Fibroblast of villous mesenchyme (primary cell): ENCODE results near the gene CLDN9. TPM values are rescaled to one million over a fixed set of nuclear protein-coding genes. Genes with fewer than 3 reads are reported as not detected.

Source experiments
- DNase-seq: peaks from one replicate; pipeline ENCODE4 v3.0.0-alpha.2; 2010; ENCODE audit warnings: low read depth
- H3K4me3 ChIP-seq: 2 replicates; pipeline ENCODE4 v1.5.1; 2011; ENCODE audit warnings: low read depth, mild to moderate bottlenecking, low read length
- total RNA-seq: library from RNA; depleted of rRNA; stranded (reverse); fragments of >200 nt; gene quantifications from 2 replicates; pipeline ENCODE4 v1.2.3, GENCODE V29; 2012
- TF ChIP-seq, protein P1 (sequence below): IDR thresholded peaks from 2 replicates; pipeline ENCODE4 v1.5.1; 2012; ENCODE audit warnings: low read depth, mild to moderate bottlenecking, low read length; ENCODE audit not compliant: insufficient read depth

The CLDN9 gene
- total RNA-seq, 1 donor = not detected

DNA sequence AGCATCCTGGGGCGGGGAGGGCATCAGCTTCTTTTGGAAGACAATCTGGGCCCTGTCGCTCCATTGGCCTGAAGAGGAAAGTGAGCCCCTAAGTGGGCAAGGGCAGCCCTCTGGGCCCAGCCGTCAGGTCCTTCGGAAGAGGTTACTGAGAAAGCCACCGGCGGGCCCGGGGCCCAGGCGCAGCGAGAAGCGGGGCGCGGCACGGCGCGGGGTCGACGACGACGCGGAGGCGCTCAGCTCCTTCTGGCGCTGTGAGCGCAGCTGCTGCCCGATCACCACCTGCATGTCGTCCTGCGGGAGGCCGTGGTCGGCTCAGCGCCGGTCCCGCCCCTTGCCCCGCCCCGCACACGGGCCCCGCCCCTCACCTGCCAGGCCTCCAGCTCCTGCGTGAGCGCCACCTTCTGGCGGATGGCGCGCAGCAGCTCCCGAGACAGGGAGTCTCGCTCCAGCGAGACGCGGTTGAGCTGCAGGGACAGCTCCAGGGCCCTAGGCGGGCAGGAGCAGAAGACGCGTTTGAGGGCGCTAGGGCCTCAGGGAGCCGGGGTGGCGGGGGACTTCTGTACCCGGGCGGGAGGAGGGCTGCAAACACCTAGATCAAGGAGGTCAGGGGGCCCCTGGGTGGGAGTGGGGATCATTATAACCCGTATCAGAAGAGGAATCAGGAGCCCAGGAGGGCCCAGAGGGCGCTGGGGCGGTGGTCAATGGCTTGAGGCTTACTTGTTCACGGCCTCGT, 15.4 kb downstream of the CLDN9 start:
- peak; percentile 64 for DNase-seq
- H3K4me3 ChIP-seq = no peak overlapping the region
- TF ChIP-seq, protein P1, sequence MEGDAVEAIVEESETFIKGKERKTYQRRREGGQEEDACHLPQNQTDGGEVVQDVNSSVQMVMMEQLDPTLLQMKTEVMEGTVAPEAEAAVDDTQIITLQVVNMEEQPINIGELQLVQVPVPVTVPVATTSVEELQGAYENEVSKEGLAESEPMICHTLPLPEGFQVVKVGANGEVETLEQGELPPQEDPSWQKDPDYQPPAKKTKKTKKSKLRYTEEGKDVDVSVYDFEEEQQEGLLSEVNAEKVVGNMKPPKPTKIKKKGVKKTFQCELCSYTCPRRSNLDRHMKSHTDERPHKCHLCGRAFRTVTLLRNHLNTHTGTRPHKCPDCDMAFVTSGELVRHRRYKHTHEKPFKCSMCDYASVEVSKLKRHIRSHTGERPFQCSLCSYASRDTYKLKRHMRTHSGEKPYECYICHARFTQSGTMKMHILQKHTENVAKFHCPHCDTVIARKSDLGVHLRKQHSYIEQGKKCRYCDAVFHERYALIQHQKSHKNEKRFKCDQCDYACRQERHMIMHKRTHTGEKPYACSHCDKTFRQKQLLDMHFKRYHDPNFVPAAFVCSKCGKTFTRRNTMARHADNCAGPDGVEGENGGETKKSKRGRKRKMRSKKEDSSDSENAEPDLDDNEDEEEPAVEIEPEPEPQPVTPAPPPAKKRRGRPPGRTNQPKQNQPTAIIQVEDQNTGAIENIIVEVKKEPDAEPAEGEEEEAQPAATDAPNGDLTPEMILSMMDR = peak; percentile 58

DNA sequence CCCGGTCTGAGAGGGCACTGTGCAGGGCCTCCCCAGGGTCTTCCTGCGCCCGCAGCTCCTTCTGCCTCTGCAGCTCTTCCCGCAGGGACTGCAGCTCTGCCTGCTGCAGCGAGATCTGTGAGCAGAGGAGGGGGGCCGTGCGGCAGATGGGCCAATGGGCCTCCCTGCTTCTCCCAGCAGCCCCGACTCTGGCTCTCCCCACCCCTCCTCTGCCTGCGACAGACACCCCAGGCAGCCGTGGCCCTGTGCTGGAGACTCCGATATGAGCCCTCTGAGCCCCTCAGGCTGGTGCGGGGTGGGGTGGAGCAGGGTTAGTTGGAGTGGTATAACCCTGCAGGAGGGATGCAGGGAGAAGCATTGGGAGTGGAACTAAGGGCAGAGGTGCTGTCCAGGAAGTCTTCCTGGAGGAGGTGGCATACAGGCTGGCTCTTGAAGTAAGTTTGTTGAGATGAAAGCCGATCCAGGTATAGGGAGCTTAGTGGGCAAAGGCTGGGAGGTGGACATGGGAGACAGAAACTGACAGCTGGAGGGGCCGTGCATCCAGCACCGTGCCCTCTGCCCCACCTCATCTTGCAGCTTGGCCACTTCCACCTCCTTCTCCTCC, 16.1 kb downstream of the CLDN9 start:
- TF ChIP-seq, protein P1 = no peak
- DNase-seq = no peak
- H3K4me3 ChIP-seq = no peak overlapping the region

GRCh38 chr16:3029491-3030221, 16.9 kb downstream of the CLDN9 start:
- TF ChIP-seq, protein P1 = no peak
- DNase-seq = peak; percentile 32
- H3K4me3 ChIP-seq = peak overlapping the region; percentile 12

DNA sequence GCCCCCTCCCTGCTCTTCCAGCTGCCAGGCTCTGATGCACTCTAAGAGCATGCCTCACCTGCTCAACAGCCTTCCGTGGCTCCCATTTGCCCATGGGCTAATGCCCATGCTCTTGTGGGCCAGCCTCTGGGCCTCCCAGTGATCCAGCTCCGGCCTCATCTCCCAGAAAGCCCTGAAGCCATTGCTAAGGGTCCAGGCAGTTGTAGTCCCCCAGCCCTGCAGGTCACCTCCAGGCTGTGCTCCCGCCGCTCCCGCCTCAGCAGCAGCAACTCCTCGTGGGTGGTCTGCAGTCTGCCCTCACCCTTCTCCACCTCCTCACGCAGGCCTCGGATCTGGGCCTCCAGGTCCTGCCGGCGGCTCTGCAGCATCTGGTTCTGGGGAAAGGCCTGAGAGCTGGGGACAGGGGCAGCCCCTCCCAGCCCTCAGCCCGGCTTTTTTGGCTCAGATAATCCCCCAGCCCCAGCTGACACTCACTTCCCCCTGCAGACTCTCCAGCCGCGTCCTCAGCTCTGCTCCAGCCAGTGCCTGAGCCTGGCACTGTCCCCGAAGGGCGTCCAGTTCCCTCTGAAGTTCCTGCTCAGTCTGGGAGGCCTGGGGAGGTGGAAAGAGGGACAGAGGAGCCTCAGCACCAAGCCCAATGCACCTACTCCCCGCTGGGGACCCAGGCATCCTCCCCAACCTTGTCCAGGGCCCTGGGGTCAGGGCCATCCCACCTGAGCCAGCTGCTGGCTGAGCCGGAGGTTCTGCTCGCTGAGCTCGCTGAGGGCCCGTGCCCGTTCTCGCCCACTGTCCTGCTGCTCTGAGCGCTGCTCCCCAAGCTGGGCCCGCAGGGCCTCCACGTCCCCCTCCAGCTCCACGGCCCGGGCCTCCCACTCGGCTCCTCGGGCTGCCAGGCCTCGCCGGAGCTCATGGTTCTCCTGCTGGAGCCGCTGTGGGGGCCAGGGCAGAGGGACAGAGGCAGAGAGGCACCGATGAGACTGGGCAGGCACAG, 17.8 kb downstream of the CLDN9 start:
- TF ChIP-seq, protein P1 = no peak
- no peak for DNase-seq
- H3K4me3 ChIP-seq = no peak overlapping the region

GRCh38 chr16:3032624-3033023, 19.9 kb downstream of the CLDN9 start:
- TF ChIP-seq, protein P1 = no peak
- DNase-seq = no peak
- no peak overlapping the region for H3K4me3 ChIP-seq
